ENCODE results near the gene EZR.

The EZR gene

GRCh38 chr6:158772851-158773371, 46.3 kb downstream of the EZR start:
- DNase-seq, result no peak

- DNase-seq, result no peak
Observed at GRCh38 chr6:158772172-158772571, 47.0 kb downstream of the EZR start.

DNA sequence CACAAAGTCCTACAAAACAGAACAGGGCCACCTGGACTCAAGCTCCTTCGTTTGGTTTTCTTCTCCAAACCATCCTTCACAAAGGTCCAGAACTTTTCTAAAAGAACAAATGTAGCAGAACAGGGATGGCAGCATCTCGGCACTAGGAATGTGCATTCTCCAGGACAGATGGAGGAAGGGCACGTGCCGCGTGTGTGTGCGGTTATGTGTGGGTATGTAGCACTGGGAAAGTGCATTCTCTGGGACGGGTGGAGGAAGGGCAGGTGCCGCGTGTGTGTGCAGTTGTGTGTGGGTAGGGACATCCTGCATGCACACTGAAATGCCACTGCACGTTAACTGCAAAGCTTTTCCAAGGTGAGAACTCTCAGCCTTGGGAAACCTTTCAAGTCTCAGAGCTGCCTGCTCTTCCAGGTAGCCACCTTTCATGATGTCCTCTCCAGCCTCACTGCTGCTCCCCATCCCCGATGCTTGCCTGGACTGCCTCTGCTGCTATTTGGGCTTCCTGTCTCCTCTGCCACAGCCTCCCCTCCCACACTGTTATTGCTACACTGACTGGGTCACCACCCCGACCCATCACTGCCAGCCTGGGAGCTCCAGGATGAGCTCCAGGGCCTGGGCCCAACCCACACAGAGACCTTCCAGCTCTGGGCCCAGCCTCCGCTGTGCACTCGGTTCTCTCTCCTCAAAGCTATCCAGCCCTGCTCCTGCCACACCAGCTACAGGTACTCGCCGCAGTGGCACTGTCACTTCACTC, 47.6 kb downstream of the EZR start:
- no peak for DNase-seq

- DNase-seq, result peak; percentile 21
Observed at GRCh38 chr6:158770533-158771330, 48.4 kb downstream of the EZR start.

- DNase-seq, result no peak
Observed at GRCh38 chr6:158769771-158770432, 49.3 kb downstream of the EZR start.

DNA sequence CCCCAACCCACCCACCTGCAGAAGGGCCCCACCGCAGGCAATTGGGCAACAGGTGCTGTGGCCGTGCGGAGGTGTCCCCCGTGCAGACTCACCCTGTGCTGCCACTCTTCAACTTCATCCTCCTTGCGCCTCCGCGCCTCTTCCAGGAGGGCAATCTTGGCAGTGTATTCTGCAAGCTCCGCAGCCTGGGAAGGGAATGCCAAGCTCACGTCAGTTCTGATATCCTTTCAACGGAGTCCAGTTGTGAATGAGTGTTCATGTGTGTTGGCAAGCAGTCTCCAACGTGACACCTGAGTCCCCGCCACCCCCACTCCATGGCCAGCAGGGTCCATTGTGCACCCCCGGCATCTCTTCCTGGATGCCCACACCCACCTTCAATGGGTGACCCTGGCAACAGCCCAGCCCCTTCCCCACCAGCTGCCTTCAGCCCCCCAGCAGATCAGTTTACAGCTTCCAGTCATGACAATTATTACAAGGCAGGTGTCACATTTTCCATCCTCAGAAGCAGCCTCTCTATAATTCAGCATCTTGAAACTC, 49.9 kb downstream of the EZR start:
- DNase-seq, result no peak

DNA sequence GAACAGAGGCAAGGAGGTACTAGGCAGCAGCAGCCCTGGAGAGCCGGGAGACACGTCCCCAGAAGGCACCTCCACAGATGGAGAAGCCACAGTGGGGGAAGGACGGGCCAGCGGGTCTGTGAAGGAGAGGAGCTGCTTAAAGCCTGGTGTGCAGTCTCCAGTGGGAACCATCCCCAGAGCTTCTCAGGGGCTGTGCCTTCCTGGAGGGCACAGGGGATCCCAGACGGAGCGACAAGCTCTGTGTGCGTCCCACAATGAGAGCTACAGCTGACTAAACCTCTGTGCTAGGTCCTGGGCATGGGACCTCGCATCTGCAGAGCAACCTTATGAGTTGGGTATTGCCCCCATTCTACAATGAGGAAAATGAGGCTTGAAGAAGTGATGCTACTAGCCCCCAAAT, 50.7 kb downstream of the EZR start:
- DNase-seq, result no peak

DNA sequence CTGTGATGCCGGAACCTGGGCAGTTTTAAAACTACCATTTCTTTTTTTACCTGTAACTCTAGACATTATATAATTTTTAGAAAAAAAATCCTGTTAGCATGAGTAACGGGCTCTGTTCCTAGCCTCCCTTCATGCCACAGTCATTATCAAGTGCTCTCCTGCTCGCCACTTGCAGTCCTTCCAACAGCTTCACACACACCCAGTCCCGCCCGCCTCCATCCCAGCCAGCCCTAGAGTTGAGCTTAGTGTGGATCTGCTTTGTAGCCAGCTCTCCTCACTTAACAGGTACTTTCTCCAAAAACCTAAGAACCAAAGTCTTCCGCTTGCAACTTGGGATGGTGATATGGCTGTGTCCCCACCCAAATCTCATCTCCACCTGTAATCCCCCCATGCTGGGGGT, 51.5 kb downstream of the EZR start:
- DNase-seq, result no peak

DNA sequence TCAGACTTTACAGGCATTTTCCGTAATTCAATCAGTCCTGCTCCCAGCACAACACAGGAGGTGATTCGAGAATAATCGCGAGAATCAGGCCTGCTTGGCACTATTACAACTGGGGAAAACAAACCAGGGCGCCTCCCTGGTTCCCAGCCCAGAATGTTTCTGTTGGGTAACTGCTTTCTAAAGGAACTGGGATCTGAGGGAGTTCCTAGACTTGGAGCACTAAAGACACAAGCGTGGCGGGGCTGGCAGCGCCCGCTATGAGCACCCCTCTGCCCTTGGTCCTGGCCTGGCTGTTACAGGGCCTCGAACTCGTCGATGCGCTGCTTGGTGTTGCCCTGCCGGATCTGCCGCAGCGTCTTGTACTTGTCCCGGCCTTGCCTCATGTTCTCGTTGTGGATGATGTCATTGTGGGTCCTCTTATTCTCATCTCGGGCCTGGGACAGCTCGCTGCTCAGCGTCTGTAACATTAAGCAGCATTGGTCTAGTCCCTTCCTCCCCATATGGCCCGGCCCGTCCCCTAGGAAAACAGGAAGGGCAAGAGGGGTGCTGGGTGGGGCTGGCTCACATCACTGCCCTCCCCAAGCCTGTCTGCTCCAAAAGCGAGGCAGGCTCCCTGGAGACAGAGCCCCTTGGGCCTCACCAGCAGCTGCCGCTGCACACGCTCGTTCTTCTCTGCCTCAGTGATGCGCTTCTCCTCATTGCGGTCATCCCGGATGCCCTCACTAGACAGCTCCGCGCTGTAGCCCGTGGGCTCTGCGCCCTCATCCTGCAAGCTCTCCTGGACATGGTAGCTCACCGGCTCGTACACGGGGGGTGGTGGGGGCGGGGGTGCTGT, 52.3 kb downstream of the EZR start:
- DNase-seq, result no peak

DNA sequence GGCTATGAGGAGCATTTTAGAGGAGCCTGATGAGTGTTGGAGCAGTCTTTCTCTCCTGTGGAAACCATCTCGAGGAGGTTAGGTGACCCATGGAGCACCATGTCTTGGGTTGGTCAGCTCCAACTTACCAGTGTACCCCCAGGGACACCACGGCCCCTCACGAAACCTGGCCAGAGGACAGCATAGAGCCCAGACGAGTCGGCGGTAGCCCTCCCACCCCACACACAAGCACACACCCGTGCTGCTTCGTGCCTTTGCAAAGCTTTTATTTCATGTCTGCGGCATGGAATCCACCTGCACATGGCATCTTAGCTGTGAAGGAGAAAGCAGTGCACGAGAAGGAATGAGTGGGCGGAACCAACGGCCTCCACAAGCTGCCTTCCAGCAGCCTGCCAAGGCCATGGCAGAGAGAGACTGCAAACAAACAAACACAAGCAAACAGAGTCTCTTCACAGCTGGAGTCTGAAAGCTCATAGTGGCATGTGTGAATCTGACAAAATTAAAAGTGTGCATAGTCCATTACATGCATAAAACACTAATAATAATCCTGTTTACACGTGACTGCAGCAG, 53.6 kb downstream of the EZR start:
- no peak for DNase-seq

- no peak for DNase-seq
Observed at GRCh38 chr6:158764926-158765325, 54.2 kb downstream of the EZR start.

DNA sequence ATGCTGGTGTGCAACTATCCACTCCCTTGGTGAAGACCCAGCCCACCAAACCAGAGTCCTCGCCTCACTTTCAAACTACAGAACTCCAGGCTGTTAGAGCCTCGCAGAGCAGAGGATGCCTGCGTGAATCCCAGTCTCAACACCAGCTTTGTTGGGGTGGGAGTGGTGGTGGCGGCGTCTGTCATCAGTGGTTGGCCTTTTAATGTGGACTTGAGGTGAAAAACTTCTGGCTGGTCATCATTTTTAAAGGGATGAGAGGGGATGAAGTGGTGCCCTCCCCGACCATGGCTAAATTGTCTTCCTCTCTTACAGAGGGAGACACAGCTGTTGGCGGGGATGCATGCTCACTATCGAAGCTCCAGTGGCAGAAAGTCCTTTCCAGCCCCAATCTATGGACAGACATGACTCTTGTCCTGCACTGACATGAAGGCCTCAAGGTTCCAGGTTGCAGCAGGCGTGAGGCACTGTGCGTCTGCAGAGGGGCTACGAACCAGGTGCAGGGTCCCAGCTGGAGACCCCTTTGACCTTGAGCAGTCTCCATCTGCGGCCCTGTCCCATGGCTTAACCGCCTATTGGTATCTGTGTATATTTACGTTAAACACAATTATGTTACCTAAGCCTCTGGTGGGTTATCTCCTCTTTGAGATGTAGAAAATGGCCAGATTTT, 54.9 kb downstream of the EZR start:
- DNase-seq, result no peak

DNA sequence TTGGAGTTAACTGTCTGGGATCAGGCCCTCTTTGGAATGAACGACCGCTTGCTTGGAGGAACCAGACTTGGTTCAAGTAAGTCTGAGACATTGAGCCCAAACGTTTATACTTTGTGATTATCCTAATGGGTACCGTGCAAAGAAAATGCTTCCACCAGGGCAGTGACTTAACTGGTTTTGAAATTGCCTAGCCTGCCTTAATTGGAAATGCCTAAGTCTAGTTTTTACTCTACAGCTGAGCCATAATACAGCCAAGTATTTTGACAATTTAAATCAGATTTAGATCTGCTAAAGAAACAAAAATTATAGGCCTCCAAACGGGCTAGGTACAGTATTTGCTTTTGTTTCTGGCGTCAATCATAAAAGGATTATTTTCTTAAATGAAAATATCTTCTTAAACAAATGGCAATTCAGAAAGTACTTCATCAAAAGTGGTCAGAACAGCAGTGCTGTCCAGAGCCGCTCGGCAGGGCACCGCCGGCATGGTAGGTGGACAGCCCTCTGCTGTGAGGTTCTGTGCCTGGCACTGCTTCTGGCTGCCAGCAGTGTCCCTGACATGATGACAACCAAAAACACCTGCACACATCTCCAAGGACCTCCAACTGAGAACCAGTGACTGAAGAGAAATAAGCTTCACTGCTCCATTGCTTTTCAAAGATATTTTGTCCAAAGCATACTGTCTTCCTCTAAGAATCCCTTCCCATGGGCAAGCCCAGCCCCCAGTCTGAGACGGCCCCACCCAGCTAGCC, 55.6 kb downstream of the EZR start:
- no peak for DNase-seq

- DNase-seq, result no peak
Observed at GRCh38 chr6:158762787-158763433, 56.3 kb downstream of the EZR start.

- no peak for DNase-seq
Observed at GRCh38 chr6:158761746-158762145, 57.4 kb downstream of the EZR start.

DNA sequence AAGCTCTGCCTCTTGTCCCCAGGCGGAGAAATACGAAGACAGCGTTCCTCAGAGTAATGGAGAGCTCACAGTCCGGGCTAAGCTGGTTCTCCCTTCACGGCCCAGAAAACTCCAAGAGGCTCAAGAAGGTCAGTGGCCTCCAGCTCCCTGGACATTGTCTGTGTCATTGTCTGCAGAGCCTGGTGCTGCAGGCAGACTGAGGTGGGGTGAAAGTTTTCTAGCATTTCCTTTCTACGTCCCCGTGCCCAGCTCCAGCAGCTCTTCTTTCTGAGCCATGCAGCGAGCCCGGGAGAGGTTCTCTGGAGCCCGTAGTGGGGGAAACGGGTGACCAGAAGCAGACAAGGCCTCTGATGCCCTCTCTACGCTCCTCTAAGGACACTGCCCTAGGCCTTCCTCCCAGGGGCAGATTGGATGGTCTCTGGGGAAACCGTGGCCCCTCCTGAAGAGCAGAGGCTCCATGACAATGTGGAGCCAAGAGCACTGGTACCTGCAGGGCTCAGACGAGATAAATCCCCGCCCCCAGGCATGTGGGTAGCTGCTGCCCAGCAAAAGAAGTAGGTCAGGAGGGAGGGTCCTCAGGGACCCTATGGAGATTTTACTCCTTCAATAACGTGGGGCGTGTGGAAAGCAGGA, 58.4 kb downstream of the EZR start:
- DNase-seq, result no peak

GRCh38 chr6:158759966-158760617, 59.1 kb downstream of the EZR start:
- DNase-seq, result no peak

DNA sequence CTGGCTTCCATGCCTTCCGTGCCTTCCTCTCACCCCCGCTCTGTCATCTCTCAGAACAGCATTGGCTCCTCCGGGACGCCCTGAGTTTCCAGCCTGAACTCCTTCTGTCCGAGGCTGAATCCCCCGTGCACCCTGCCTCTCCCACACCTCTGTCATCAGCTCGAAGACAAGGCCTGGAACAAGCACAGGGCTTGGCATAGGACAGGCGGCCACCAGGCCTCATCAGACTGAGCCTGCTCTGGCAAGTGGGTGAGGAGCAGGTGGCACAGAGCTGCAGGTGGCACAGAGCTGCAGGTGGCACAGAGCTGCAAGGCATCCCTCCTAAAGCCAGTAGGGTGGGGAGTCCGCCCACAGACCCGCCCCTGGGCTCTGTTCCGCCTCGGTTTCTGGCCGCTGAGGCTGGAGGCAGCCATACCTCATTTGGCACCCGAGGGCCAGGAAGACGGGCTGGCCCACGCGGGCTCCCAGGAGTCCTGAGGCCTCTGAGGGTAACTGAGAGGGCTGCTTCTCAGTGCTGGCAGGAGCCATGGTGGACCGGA, 60.2 kb downstream of the EZR start:
- DNase-seq, result no peak

- DNase-seq, result no peak
Observed at GRCh38 chr6:158758451-158758860, 60.7 kb downstream of the EZR start.
